NCI-H510A treated with DMSO at 0.1 percent for 48 hours (cell line): Measurements from ENCODE around the gene P4HA1.
"Not testable (repeated sequence)": the region's sequence is repeated elsewhere in the genome, so short reads cannot be mapped to it uniquely, and the experiment has no call there.

Experiments
- DNase-seq: peaks from one replicate; lab custom pipeline; 2025; lab: John Stamatoyannopoulos, UW

The P4HA1 gene

GRCh38 chr10:73096449-73097304 lies at the start of gene P4HA1:
Gene P4HA1 (minus strand): TSS chr10:73096866. CDS start chr10:73074883, 21,983 bp downstream.
- peak; percentile 96 for DNase-seq

DNA sequence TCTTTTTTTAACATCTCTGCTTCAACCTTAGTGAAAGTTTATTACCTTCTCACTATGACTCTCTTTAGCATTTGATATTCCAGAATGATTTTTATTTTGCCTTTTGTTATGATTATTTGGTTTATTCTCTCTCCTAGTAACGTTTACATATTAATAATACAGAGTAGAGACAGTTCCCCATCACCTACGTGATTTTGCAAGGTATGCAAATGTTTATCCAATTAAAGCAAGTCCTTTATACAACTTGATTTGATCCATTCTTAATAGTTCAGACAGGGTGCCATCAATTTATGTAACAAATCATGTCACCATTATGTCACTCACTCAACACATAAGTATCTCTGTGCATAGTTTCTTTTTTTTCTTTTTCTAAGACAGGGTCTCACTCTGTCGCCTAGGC lies 44.9 kb upstream of the P4HA1 start:
- DNase-seq = no peak

DNA sequence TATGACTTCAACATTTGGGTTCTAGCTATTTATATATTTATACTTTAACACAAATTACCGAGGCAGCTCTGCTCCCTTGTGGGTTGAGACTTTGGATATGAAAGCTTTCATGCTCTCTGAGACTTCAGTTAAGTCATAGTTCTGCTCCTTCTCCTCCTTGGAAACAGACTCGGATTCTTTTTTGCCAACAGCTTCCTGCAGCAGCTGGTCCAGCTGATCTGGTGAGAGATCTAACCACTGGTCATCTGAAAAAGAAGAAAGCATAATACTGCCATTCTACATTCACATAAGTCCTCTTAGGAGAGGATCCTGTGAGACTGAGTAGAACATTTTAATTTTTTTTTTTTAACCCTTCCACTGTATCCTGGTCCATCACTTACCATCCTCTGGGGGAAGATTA lies 42.6 kb upstream of the P4HA1 start:
- no peak for DNase-seq

DNA sequence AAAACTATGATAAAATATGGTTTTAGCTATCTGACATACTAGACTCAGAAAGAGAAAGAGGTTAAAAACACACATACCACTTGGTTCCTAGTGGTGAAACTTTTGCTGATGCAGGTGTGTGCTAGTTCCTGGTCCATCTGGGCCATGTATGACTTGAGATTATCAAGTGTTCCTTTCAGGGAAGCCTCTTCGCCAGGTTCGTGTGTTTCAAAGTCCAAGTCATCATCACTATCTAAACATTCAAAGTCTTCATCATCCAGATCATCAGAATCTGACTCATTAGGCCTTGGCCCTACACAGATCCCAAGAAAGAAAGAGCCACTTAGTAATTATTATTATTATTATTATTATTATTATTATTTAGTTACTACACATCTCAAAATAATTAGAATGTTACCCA lies 40.0 kb upstream of the P4HA1 start:
- no peak for DNase-seq

DNA sequence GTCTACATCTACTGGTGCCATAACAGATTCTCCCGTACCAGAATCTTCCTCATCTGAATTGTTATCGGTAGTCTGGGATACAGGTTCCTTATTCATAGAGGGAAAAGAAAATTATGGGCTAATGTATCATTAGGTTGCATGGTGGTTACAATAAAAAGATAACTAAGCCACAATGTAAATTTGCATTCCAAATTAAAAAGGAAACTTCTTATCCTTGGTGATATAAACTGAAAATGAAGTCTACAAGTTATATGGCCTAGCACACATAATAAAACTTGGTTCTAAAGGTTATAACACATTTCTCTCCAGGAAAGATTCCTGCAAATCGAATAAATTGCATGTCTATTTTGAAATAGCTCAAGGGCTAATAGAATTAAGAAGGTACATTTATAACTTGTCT lies 38.1 kb upstream of the P4HA1 start:
- no peak for DNase-seq

DNA sequence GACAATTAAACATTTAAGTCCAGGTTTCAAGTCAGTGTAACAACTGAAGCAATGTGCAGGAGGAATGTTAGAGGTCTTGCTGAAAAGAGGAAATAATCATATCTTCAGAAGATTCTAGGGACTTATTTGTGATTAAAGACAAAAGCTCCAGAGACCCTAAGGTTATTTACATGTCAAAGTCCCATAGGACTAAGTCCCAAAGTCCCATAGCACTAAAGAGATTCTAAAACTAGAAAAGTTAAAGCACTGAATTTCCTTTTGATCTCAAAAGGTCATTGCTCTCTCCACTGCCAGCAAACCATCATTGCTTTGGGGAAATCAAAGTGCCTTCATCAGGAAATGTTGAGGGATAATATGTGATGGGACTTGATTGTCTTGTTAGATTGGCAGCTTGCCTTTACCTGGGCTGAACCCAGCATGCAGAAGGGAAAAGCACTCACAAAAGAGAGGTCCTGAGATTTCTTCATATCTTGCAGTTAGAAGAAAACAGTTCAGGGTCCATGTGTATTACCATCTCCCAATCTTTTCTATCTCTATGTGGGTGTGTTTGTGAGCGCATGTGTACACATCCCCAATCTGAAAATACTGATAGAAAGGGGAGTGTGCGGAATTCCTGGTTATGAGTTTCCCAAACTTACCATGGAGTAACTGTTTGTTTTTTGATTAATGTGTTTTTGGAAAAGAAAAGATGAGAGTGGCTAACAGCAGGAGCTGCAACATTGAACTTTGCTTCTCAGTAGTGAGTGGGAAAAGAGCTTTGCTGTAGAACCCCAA lies 35.4 kb upstream of the P4HA1 start:
- DNase-seq = no peak

DNA sequence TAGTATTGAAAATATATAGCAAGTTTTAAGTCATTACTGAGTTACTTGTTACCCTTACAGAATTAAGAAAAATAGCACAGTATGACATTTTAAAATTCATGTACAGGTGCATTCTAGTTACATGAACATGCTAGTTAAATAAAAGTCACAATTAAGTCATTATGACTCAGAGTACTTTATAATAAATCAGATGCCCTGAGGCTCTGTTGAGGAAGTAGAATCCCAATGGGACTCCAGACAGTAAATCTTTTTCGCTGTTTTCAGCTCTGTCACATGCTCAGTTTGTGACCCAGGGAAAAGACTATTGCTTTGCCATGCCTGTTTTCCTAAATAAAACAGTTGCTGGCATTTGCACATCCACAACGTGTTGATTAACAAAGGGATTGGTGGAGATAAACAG lies 34.6 kb upstream of the P4HA1 start:
- no peak for DNase-seq

GRCh38 chr10:73126343-73126742 lies 29.7 kb upstream of the P4HA1 start:
- no peak for DNase-seq

DNA sequence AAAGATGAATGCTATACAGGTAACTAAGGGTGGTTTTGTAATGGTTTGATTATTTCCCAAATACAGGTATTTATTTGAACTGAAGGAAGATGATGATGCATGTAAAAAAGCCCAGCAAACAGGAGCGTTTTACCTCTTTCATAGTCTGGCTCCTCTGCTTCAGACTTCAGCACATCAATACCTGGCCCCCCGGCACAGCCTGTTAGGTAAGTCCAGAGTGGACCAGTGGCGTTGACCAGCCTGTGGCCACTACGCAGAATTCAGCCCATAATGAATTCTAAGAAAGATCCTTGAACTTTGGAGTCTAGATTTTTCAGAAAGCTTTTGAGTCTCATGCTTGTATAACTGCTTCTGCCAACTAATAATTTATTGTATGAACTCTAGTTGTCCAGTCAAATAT lies 23.3 kb upstream of the P4HA1 start:
- no peak for DNase-seq

DNA sequence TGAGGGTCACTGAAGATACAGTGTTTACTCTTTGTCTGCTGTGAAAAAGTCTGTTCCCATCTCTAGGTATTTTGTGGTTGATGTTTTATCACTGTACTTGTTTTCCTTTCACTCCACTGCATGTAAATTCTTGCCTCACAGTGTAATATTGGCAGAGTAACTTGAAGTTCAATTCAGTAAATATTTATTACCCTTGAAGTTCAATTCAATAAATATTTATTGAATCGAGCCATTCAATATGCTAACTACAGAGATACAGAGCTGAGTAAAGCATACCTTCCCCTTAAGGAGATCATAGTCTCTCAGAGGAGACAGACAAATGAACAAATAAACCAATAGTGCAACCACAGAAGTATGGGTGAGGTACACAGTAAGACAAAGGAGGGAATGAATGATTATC lies 22.8 kb upstream of the P4HA1 start:
- DNase-seq = no peak

DNA sequence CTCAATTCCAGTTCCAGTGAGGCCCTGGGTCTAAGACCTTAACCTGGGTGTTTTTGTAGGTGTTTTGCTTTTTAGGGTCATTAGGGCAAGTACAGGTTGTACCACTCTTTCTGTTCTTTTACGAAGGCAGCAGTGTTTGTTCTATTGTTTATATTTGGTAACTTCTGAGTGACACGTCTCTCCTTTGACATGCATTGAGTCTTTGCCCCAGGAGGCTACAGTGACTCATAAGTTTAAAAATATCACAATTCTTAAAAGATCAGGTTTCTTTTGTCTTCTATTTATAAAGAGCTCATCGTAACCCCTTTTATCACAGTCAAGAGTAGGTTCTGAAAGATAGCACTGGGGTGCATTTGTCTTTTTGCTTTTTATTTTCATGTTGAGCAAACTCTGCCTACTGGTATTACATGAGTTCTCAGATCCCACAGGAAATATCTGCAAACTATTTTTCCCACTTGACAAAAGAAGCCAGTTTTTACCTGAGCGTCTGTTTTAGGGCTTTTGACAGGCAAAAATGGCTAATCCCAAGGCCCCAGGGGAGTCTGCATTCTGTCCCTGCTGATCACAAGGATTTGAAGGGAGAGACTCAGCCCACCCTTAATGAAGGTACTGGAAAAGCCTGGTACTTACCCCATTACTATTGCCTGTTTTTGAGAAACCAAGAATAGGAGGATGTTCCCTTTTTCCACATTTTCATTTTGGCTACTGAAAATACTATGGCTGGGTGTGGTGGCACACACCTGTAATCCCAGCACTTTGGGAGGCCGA lies 21.5 kb upstream of the P4HA1 start:
- no peak for DNase-seq

DNA sequence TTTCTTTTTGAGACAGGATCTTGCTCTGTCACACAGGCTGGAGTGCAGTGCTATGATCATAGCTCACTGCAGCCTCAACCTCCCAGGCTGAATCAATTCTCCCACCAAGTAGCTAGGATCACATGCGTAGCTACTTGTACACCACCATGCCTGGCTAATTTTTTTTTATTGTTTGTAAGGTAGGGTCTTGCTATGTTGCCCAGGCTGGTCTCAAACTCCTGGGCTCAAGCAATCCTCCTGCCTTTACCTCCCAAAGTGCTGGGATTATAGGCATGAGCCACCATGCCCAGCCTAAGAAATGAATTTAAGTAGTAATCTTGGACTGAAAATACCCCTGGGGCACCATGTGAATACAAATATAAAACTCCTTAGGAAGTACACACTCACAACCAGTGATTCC lies 19.4 kb upstream of the P4HA1 start:
- DNase-seq = no peak

DNA sequence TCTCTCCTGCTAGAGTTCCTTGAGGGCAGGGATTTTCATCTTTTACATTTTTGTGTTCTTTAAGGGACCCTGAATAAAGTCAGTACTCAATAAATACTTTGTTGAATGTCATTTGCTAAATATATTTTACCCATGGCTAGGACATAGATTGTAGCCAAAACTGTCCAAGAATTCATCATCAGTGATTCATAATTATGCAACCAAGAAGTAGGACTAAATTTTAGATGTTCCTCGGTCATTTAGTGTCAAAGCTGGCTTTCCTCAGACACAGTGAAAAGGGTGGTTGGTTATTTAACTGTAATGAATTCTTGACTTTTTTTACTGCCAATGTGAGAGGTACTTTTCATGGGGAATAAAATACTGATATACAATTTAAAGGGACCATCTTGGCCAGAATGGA lies 16.9 kb upstream of the P4HA1 start:
- DNase-seq = no peak

- DNase-seq = not testable (repeated sequence)
Measured at GRCh38 chr10:73112032-73112431, 15.4 kb upstream of the P4HA1 start.

- DNase-seq = peak; percentile 56
Measured at GRCh38 chr10:73110345-73110849, 13.7 kb upstream of the P4HA1 start, which contains the start of gene NUDT13. Gene NUDT13 (plus strand): TSS chr10:73110455. CDS start chr10:73114366, 3,911 bp downstream.

DNA sequence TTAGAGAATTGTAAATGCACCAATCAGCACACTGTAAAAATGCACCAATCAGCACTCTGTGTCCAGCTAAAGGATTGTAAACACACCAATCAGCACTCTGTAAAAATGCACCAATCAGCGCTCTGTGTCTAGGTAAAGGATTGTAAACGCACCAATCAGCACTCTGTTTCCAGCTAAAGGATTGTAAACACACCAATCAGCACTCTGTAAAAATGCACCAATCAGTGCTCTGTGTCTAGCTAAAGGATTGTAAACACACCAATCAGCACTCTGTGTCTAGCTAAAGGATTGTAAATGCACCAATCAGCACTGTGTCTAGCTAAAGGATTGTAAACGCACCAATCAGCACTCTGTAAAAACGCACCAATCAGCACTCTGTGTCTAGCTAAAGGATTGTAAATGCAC lies 12.6 kb upstream of the P4HA1 start:
- not testable (repeated sequence) for DNase-seq

DNA sequence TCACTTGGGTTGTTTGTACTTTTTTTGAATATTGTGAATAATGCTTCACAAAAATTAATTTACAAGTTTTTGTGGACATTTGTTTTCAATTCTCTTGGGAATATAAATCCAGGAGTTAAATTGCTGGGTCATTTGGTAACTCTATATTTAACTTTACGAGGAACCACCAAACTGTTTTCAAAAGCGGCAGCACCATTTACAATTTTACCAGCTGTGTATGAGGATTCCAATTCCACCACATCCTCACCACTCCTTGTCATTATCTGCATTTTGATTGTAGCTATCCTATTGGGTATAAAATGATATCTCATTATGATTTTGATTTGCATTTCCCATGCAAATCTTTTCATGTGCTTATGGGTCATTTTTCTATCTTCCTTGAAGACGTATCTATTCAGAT lies 9.6 kb upstream of the P4HA1 start:
- DNase-seq = no peak

DNA sequence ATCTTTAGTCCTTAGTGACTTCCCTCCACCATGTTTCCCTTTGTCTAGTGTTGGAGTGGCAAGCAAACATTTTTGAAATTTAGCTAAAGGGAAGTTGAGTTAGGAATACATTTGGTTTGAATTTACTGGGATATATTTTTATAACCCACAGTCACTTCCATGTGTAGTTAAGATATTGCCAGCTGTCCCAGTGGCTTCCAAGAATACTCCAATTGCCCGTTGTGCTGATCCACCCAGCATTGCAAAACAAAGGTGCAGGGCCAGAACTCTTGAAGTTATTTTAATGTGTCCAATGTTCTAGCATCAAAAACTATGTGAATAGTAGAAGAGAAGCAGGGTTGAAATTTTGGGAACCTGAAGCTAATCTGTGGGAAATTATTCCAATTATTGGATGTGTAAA lies 2.5 kb upstream of the P4HA1 start:
- no peak for DNase-seq

DNA sequence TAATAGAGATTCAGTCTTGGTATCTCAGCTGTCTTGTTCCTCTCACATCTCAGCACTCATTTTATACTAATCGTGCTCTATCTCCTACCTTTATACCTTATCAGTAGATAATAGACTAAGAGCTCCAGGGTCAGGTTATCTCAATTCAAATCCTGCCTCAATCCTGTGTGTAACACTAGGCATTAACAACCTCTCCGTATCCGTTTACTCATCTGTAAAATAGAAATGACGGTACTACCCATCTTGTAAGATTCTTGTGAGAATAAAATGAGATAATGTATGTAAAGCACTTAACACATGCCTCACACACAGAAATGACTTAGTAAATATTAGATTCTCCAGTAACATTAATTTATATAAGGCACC lies 622 bp upstream of the P4HA1 start:
- peak; percentile 82 for DNase-seq

GRCh38 chr10:73096041-73096448 lies 621 bp downstream of the P4HA1 start:
- peak; percentile 43 for DNase-seq

- peak; percentile 43 for DNase-seq
Measured at GRCh38 chr10:73095481-73096021, 1.1 kb downstream of the P4HA1 start.

- no peak for DNase-seq
Measured at GRCh38 chr10:73094986-73095480, 1.6 kb downstream of the P4HA1 start.
